Renal pelvis (tissue), 4 donors: ENCODE measurements around the gene FER1L5. TPM values are rescaled to one million over a fixed set of nuclear protein-coding genes. Genes with fewer than 3 reads are reported as not detected.
A peak's percentile ranks its signal among the peaks of the same experiment; 100 is the strongest.

Experiments used
- DNase-seq: peaks from one replicate; pipeline ENCODE4 v3.0.0-alpha.2; 2013
- polyA plus RNA-seq, 3 donors: library from polyadenylated mRNA; unstranded; fragments of 120-200 nt; gene quantifications; one replicate each; pipeline ENCODE4 v1.2.1, GENCODE V29; 2013; ENCODE audit not compliant: insufficient read length in 3 of 3

The FER1L5 gene
- polyA plus RNA-seq, 3 donors: 0.85 to 2.3 (median 2.1) TPM

DNA sequence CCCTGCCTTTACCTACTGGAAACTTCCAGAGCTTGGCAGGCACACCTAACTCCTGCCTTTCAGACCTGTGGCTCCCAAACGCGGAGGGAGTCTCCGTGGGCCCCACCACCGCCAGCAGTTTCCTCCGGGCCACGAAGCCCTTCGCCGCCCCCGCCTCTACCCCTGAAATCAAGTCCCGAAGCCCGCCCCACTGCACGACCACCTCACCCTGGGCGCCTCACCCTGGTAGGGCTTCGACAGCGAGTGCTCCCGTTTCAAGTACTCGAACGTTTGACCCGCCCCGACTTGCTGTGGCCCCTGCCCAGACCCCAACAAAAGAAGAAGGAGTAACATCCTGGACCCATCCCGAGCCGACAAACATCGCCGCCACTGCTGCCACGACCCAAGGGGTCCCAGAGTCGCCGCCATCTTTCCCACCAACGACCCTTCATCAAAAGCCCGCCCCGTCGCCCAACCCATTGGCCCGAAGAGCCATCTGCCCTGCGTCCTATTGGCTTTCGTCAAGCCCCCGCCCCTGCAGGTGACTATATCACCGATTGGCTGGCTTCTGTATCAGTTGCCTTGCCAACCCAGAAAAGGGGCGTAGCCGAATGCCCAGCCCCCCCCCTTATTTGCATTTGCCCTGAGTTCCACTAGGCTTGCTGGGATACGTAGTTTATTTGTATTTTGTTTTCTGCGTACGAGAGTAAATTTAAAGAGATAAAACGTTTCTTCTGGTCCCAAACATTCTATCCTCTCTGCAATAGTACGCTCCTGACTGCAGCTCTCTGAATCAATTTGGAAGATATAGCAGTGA lies 97.3 kb downstream of the FER1L5 start, which contains the start of gene LMAN2L:
Gene LMAN2L, minus strand, starts transcription at position 432 of the 796 bp plus-strand sequence. Its CDS starts 24 bp downstream, at position 408.
- peak; percentile 98 for DNase-seq

DNA sequence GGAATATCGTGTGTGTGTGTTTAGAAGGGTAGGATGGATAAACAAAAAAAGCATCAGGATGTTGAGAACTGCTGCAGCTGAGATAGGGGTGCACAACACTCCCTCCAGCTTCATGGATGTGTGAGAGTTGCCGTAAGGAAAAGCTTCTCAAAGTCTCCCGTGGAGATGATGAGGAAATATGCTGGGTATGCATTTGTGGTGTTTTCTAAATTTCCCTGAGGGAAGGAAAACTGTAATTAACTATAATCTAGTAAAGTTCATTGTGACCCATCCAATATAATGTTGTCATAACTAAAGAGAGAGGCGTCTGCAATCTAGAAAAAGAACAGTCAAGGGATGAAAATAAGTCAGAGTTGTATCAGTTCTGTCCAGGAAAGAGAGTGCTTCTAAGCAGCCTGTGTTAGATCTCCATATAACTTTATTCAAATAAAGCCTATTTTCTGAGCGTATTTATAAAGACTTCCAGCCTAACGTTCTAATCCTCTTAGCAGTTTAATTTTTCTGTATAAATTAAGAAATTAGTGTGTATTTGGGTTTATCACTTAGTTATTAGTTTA lies 104.6 kb downstream of the FER1L5 start:
- no peak for DNase-seq

DNA sequence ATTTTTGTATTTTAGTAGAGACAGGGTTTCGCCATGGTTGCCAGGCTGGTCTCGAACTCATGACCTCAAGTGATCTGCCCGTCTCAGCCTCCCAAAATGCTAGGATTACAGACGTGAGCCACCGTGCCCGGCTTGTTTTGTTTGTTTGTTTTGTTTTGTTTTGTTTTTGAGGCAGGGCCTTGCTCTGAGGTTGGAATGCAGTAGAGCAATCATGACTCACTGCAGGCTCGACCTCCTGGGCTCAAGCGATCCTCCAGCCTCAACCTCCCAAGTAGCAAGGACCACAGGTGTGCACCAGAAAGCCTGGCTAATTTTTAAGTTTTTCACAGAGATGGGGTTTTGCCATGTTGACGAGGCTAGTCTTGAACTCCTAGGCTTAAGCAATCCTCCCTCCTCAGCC lies 109.2 kb downstream of the FER1L5 start:
- no peak for DNase-seq

DNA sequence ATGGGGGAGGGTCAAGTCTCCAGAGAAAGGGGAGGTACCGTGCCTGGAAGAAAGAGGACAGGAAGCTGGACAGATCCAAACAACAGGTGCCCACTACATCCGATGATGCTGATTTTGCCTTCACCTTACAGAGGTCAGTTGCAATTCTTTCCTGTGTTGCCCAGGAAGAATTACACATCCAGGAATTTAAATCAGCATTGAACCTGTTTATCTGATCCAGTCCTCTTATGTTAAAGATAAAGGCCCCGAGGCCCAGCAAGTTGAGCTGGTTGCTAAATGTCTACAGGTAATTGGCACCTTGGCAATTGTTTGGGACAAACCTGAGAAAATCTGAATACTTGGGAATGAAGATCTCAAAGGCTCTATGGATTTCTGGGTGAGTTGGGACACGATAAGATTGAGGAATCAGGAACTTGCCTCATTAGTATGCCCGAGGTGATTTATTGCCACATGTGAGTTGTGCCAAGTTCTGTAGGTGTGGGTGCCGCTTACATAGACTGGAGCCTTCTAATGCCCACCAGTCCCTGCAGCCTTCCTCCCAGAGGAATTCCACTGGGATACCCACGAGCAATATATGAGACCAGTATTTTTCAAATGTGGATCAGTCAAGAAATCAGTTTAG lies 111.2 kb downstream of the FER1L5 start:
- DNase-seq: no peak

DNA sequence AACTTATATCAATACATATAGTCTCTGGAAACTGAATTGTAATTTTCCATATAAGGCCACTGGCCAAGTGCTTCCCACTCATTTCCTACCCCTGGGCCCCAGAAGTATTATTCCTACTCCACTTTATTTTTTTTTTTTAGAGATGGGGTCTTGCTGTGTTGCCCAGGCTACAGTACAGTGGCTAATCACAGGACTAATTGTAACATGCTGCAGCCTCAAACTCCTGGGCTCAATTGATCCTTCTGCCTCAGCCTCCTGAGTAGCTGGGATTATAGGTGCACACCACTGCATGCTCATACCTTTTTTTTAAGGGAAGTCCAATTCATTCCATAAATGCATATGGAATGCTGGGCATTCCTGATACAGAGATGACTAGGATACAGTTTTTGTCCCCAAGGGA lies 111.8 kb downstream of the FER1L5 start:
- DNase-seq: no peak

Other genes with a start within 250 kb of the FER1L5 start
- gene NEURL3, start 137.4 kb upstream of the FER1L5 start, polyA plus RNA-seq: 1 to 10 TPM; 5.5 to 8.2 (median 6.1) TPM
- gene ARID5A, start 106.0 kb upstream of the FER1L5 start, polyA plus RNA-seq: 1 to 10 TPM; 4.5 to 5.4 (median 5.2) TPM
- 10 to 100 TPM; 51.8 to 67.5 (median 64.8) TPM for gene KANSL3, start 4.5 kb upstream of the FER1L5 start, polyA plus RNA-seq
- 10 to 100 TPM; 54.1 to 59.9 (median 54.7) TPM for gene LMAN2L, start 97.3 kb downstream of the FER1L5 start, polyA plus RNA-seq
- 10 to 100 TPM; 12.6 to 16.7 (median 13.8) TPM for gene CNNM4, start 118.1 kb downstream of the FER1L5 start, polyA plus RNA-seq
- gene CNNM3, start 173.5 kb downstream of the FER1L5 start, polyA plus RNA-seq: 10 to 100 TPM; 33.7 to 44.2 (median 40.6) TPM
- gene ANKRD23, start 201.3 kb downstream of the FER1L5 start, polyA plus RNA-seq: 1 to 10 TPM; 3.9 to 7.3 (median 5.7) TPM
- gene ANKRD39, start 215.3 kb downstream of the FER1L5 start, polyA plus RNA-seq: 10 to 100 TPM in 2 of 3 donors, 1 to 10 TPM in 1; 8.5 to 11.3 (median 11.0) TPM
- 10 to 100 TPM; 41.0 to 51.2 (median 43.1) TPM for gene SEMA4C, start 227.3 kb downstream of the FER1L5 start, polyA plus RNA-seq